Spleen (tissue), 11 donors: ENCODE results near the gene TEX10. TPM values are rescaled to one million over a fixed set of nuclear protein-coding genes. Genes with fewer than 3 reads are reported as not detected.

Experiments
- DNase-seq: peaks from one replicate; pipeline ENCODE4 v3.0.0-alpha.2; 2020
- H3K27ac ChIP-seq, 8 donors: fragments of 200-600 bp; sonication (generic) in 7 of 8; 1 replicate in 4 of 8; 2 replicates in 4 of 8; pipeline versions ENCODE4 v1.5.0 to v1.8.0; 2016 to 2021; ENCODE audit warnings: inconsistent platforms in 4 of 8, mild to moderate bottlenecking in 4 of 8, moderate library complexity in 1 of 8
- H3K27me3 ChIP-seq, 7 donors: fragments of 200-600 bp; sonication (generic) in 6 of 7; replicated peaks in 1 of 7; 1 replicate in 4 of 7; 2 replicates in 3 of 7; pipeline versions ENCODE4 v1.5.0 to v1.8.0; 2016 to 2021; ENCODE audit warnings: inconsistent platforms in 3 of 7, mild to moderate bottlenecking in 1 of 7
- H3K36me3 ChIP-seq, 6 donors: fragments of 200-600 bp; sonication (generic) in 5 of 6; 1 replicate in 4 of 6; 2 replicates in 2 of 6; pipeline versions ENCODE4 v1.5.0 to v1.8.0; 2016 to 2021; ENCODE audit warnings: inconsistent platforms in 2 of 6
- H3K4me1 ChIP-seq, 6 donors: fragments of 200-600 bp; sonication (generic) in 5 of 6; 1 replicate in 3 of 6; 2 replicates in 3 of 6; pipeline versions ENCODE4 v1.5.0 to v1.8.0; 2016 to 2021; ENCODE audit warnings: inconsistent platforms in 3 of 6
- H3K4me3 ChIP-seq, 8 donors: fragments of 200-600 bp; sonication (generic) in 7 of 8; 1 replicate in 4 of 8; 2 replicates in 4 of 8; pipeline versions ENCODE4 v1.5.0 to v1.8.0; 2016 to 2021; ENCODE audit warnings: inconsistent platforms in 4 of 8, mild to moderate bottlenecking in 4 of 8, moderate library complexity in 2 of 8
- H3K9me3 ChIP-seq, 8 donors: fragments of 200-600 bp; sonication (generic) in 7 of 8; 1 replicate in 4 of 8; 2 replicates in 4 of 8; pipeline versions ENCODE4 v1.5.0 to v1.8.0; 2016 to 2021; ENCODE audit warnings: inconsistent platforms in 4 of 8
- CTCF ChIP-seq, 11 experiments: fragments of 200-600 bp in 7 of 11; fragments of 450-650 bp in 4 of 11; sonication (generic) in 4 of 11; IDR thresholded peaks in 8 of 11; conservative IDR thresholded peaks in 3 of 11; 1 replicate in 7 of 11; 2 replicates in 4 of 11; pipeline versions ENCODE4 v1.4.0 to v1.8.0; 2016 to 2021; ENCODE audit warnings: antibody characterized with exemption in 11 of 11, inconsistent platforms in 4 of 11, mild to moderate bottlenecking in 1 of 11
- POLR2A ChIP-seq, 3 donors: fragments of 450-650 bp; IDR thresholded peaks; one replicate each; pipeline ENCODE4 v1.5.1; 2017; ENCODE audit warnings: antibody characterized with exemption in 3 of 3, mild to moderate bottlenecking in 1 of 3
- POLR2AphosphoS5 ChIP-seq, 3 donors: sonication (generic); formaldehyde crosslinking; IDR thresholded peaks; one replicate each; pipeline ENCODE4 v1.5.1; 2017; ENCODE audit warnings: antibody characterized with exemption in 3 of 3
- WGBS, 5 donors: extraction: QIAGEN DNeasy Blood & Tissue Kit in 3 of 5; methylation state at CpG; one replicate each; pipeline versions ENCODE4 v1.1.5 to v1.1.7; 2013 to 2018; 5-methylcytosine and 5-hydroxymethylcytosine counted together
- intact Hi-C: fragments of 100-400 bp; cut with DNase I; formaldehyde crosslinking; loops from one replicate; pipeline ENCODE4 v1.15.0; 2023; ENCODE audit warnings: low total_unique reads
- polyA plus RNA-seq, 3 donors: library from polyadenylated mRNA; stranded (reverse); fragments of 200-250 nt; gene quantifications; one replicate each; pipeline ENCODE4 v1.2.1, GENCODE V29; 2013
- total RNA-seq, 7 donors: library from RNA; depleted of rRNA in 3 of 7; stranded (reverse); fragments of >200 nt in 3 of 7; fragmentation: NEBNext Ultra II Directional in 4 of 7; extraction: Animal tissue kit (Norgen Biotek cat#: 25700) in 4 of 7; gene quantifications; one replicate each; pipeline versions ENCODE4 v1.1.0 to v1.2.1, GENCODE V29; 2016 to 2021
- donor health status: healthy with polysubstance abuse.
- donor health status: DM: no; HTN: no; CAD: no; lungs with moderate emphysema.
- donor health status: DM: no; HTN: no; CAD: no.
- donor health status: Bipolar disorder and iron deficiency.
- donor health status: healthy.
- donor health status: DM: no; HTN: no; CAD: no.
- donor health status: DM: yes; HTN: yes; CAD: no.

Gene TEX10
- total and polyA plus RNA-seq, 10 donors = 8.6 to 26.0 (median 17.0) TPM

- peaks cover 0 to 6% (median 0%) of the 10 kb centered on the region in 6 donors for H3K36me3 ChIP-seq
- H3K27me3 ChIP-seq = no peaks in the 10 kb centered on the region
- H3K4me3 ChIP-seq = peak overlapping the region; percentile 77 to 96 (median 90)
- peak overlapping the region; percentile 67 to 92 (median 88) for H3K27ac ChIP-seq
- peaks cover 21 to 66% (median 41%) of the 10 kb centered on the region in 6 donors for H3K4me1 ChIP-seq
- intact Hi-C loops = no loop called here
- no peak for DNase-seq
- TF ChIP-seq CTCF (IDR thresholded peaks at IDR 0.05 in 8 of 11, conservative IDR thresholded peaks at IDR 0.05 in 3 of 11) = no peak
- no peak for TF ChIP-seq POLR2A (IDR thresholded peaks at IDR 0.05)
- no peak for TF ChIP-seq POLR2AphosphoS5 (IDR thresholded peaks at IDR 0.05)
- WGBS, 5 donors = 0% methylated on average over 11 to 43 of the region's 43 CpGs
- no peaks in the 10 kb centered on the region for H3K9me3 ChIP-seq
These were observed 478 bp downstream of the TEX10 start for GRCh38 chr9:100352201-100352726.

- 28 to 40% (median 37%) methylated on average over 5 of the region's 5 CpGs for WGBS, 5 donors
- Histone ChIP-seq H3K9me3 (no peaks in the 10 kb centered on the region), H3K4me3 (peak overlapping the region; percentile 77 to 96 (median 90)), H3K36me3 (peaks cover 0 to 14% (median 0%) of the 10 kb centered on the region in 6 donors), H3K4me1 (peaks cover 21 to 61% (median 41%) of the 10 kb centered on the region in 6 donors), H3K27me3 (no peaks in the 10 kb centered on the region), H3K27ac (no peak overlapping the region)
- DNase-seq = no peak
- no peak for TF ChIP-seq POLR2A (IDR thresholded peaks at IDR 0.05)
- TF ChIP-seq POLR2AphosphoS5 (IDR thresholded peaks at IDR 0.05) = no peak
- no peak for TF ChIP-seq CTCF (IDR thresholded peaks at IDR 0.05 in 8 of 11, conservative IDR thresholded peaks at IDR 0.05 in 3 of 11)
- intact Hi-C loops = no loop called here
These were observed 1.2 kb downstream of the TEX10 start for GRCh38 chr9:100351508-100351907.

GRCh38 chr9:100350188-100350587 lies 2.6 kb downstream of the TEX10 start:
- intact Hi-C loops = no loop called here
- Histone ChIP-seq H3K4me3 (no peak overlapping the region), H3K27ac (no peak overlapping the region), H3K36me3 (peaks cover 0 to 27% (median 5%) of the 10 kb centered on the region in 6 donors), H3K4me1 (peaks cover 21 to 65% (median 41%) of the 10 kb centered on the region in 6 donors), H3K27me3 (no peaks in the 10 kb centered on the region), H3K9me3 (no peaks in the 10 kb centered on the region)
- 93 to 97% (median 93%) methylated on average over 1 of the region's 1 CpG for WGBS, 5 donors
- no peak for TF ChIP-seq POLR2A (IDR thresholded peaks at IDR 0.05)
- TF ChIP-seq CTCF (IDR thresholded peaks at IDR 0.05 in 8 of 11, conservative IDR thresholded peaks at IDR 0.05 in 3 of 11) = no peak
- no peak for TF ChIP-seq POLR2AphosphoS5 (IDR thresholded peaks at IDR 0.05)
- DNase-seq = no peak

- Histone ChIP-seq H3K4me3 (no peak overlapping the region), H3K27me3 (no peaks in the 10 kb centered on the region), H3K27ac (no peak overlapping the region), H3K36me3 (peaks cover 0 to 45% (median 5%) of the 10 kb centered on the region in 6 donors), H3K9me3 (no peaks in the 10 kb centered on the region), H3K4me1 (peaks cover 12 to 64% (median 31%) of the 10 kb centered on the region in 6 donors)
- 82 to 92% (median 84%) methylated on average over 3 of the region's 3 CpGs for WGBS, 5 donors
- TF ChIP-seq POLR2AphosphoS5 (IDR thresholded peaks at IDR 0.05) = no peak
- no peak for TF ChIP-seq POLR2A (IDR thresholded peaks at IDR 0.05)
- TF ChIP-seq CTCF (IDR thresholded peaks at IDR 0.05 in 8 of 11, conservative IDR thresholded peaks at IDR 0.05 in 3 of 11) = no peak
- intact Hi-C loops = no loop called here
- no peak for DNase-seq
These were observed 5.9 kb downstream of the TEX10 start for GRCh38 chr9:100346836-100347235.
